Suprapubic skin (tissue), 4 donors: ENCODE data around the gene FAM89B. TPM values are rescaled to one million over a fixed set of nuclear protein-coding genes. Genes with fewer than 3 reads are reported as not detected.
A peak's percentile ranks its signal among the peaks of the same experiment; 100 is the strongest.

ENCODE experiments used
- DNase-seq, 2 donors: peaks; one replicate each; pipeline ENCODE4 v3.0.0-alpha.2; 2019; ENCODE audit warnings: low spot score in 2 of 2
- H3K27ac ChIP-seq: fragments of 200-600 bp; sonication (generic); one replicate; pipeline ENCODE4 v1.5.1; 2019
- H3K27me3 ChIP-seq: fragments of 200-600 bp; sonication (generic); one replicate; pipeline ENCODE4 v1.5.1; 2019
- H3K36me3 ChIP-seq: fragments of 200-600 bp; sonication (generic); one replicate; pipeline ENCODE4 v1.5.1; 2019
- H3K4me1 ChIP-seq: fragments of 200-600 bp; sonication (generic); one replicate; pipeline ENCODE4 v1.5.1; 2019
- H3K4me3 ChIP-seq: fragments of 200-600 bp; sonication (generic); one replicate; pipeline ENCODE4 v1.5.1; 2019; ENCODE audit warnings: mild to moderate bottlenecking
- H3K9me3 ChIP-seq: fragments of 200-600 bp; sonication (generic); one replicate; pipeline ENCODE4 v1.5.1; 2019
- EP300 ChIP-seq: sonication (generic); formaldehyde crosslinking; IDR thresholded peaks from one replicate; pipeline ENCODE4 v1.6.1; 2017; ENCODE audit warnings: antibody characterized with exemption
- POLR2A ChIP-seq, 2 donors: fragments of 450-650 bp; IDR thresholded peaks; one replicate each; pipeline ENCODE4 v1.6.1; 2017; ENCODE audit warnings: antibody characterized with exemption in 2 of 2, mild to moderate bottlenecking in 2 of 2, moderate library complexity in 2 of 2
- POLR2AphosphoS5 ChIP-seq, 3 donors: sonication (generic); formaldehyde crosslinking; IDR thresholded peaks; one replicate each; pipeline ENCODE4 v1.6.1; 2017; ENCODE audit warnings: antibody characterized with exemption in 3 of 3
- WGBS: methylation state at CpG from one replicate; pipeline ENCODE4 v1.1.5; 2018; 5-methylcytosine and 5-hydroxymethylcytosine counted together
- total RNA-seq, 4 donors: library from RNA; depleted of rRNA; stranded (reverse); fragments of >200 nt; gene quantifications; one replicate each; pipeline ENCODE4 v1.1.0, GENCODE V29; 2016
- TF ChIP-seq, protein P1 (sequence below), 2 donors: fragments of 200-600 bp in 1 of 2; fragments of 450-650 bp in 1 of 2; sonication (generic) in 1 of 2; IDR thresholded peaks; one replicate each; pipeline ENCODE4 v1.5.1; 2016 to 2019; ENCODE audit warnings: antibody characterized with exemption in 2 of 2, mild to moderate bottlenecking in 1 of 2, moderate library complexity in 1 of 2

FAM89B gene
- total RNA-seq, 4 donors from 2014 or later = 45.2 to 103 (median 72.0) TPM

DNA sequence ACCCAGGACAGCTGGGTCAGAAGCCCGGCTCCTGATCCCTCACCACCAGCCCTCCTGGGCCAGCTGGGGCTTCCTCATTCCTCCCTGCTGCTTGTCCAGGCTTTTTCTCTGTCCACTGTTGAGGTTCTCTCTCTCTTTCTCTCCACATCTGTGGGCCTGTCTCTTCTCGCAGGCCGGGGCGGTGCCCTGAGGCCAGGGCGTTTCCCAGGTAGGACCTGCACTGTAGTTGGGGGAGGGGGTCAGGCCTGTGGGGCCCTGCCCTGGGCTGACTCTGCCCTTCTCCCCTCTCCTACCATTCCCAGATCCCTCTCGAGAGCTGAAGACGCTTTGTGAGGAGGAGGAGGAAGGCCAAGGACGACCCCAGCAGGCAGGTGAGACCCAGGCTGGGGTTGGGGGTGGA, 8.4 kb downstream of the FAM89B start:
- Histone ChIP-seq H3K27ac (no peak overlapping the region), H3K4me3 (no peak overlapping the region), H3K27me3 (no peaks in the 10 kb centered on the region), H3K4me1 (peaks cover 45% of the 10 kb centered on the region), H3K9me3 (no peaks in the 10 kb centered on the region), H3K36me3 (peaks cover 30% of the 10 kb centered on the region)
- 71% methylated on average over 7 of the region's 8 CpGs for WGBS
- TF ChIP-seq, protein P1, sequence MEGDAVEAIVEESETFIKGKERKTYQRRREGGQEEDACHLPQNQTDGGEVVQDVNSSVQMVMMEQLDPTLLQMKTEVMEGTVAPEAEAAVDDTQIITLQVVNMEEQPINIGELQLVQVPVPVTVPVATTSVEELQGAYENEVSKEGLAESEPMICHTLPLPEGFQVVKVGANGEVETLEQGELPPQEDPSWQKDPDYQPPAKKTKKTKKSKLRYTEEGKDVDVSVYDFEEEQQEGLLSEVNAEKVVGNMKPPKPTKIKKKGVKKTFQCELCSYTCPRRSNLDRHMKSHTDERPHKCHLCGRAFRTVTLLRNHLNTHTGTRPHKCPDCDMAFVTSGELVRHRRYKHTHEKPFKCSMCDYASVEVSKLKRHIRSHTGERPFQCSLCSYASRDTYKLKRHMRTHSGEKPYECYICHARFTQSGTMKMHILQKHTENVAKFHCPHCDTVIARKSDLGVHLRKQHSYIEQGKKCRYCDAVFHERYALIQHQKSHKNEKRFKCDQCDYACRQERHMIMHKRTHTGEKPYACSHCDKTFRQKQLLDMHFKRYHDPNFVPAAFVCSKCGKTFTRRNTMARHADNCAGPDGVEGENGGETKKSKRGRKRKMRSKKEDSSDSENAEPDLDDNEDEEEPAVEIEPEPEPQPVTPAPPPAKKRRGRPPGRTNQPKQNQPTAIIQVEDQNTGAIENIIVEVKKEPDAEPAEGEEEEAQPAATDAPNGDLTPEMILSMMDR (IDR thresholded peaks at IDR 0.05) = no peak
- TF ChIP-seq POLR2A (IDR thresholded peaks at IDR 0.05) = no peak
- no peak for TF ChIP-seq EP300
- no peak for TF ChIP-seq POLR2AphosphoS5 (IDR thresholded peaks at IDR 0.05)
- no peak for DNase-seq

DNA sequence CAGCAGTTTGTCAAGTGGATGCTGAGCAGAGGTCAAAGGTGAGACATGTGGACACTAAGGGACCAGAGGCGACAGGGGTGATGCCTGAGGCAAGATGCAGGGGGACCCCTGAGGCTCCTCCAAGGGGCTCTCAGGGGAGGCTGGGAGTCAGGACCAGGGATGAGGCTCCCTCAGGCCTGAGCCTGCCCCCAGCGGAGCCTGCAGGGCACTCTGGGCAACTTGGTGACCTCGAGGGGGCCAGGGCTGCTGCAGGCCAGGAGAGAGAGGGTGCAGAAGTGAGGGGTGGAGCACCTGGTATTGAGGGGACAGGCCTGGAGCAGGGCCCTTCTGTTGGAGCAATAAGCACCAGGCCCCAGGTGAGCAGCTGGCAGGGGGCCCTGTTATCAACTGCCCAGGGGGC, 9.6 kb downstream of the FAM89B start:
- peaks cover 33% of the 10 kb centered on the region for H3K36me3 ChIP-seq
- WGBS = 100% methylated on average over 1 of the region's 3 CpGs
- H3K27ac ChIP-seq = no peak overlapping the region
- TF ChIP-seq, protein P1 (IDR thresholded peaks at IDR 0.05) = no peak
- TF ChIP-seq POLR2AphosphoS5 (IDR thresholded peaks at IDR 0.05) (no peak), POLR2A (IDR thresholded peaks at IDR 0.05) (no peak), EP300 (no peak)
- H3K4me3 ChIP-seq = no peak overlapping the region
- H3K27me3 ChIP-seq = no peaks in the 10 kb centered on the region
- H3K9me3 ChIP-seq = no peaks in the 10 kb centered on the region
- no peak for DNase-seq
- H3K4me1 ChIP-seq = peaks cover 41% of the 10 kb centered on the region

GRCh38 chr11:65583589-65583988, 11.3 kb downstream of the FAM89B start:
- Histone ChIP-seq H3K9me3 (no peaks in the 10 kb centered on the region), H3K27me3 (no peaks in the 10 kb centered on the region), H3K27ac (no peak overlapping the region), H3K36me3 (peaks cover 33% of the 10 kb centered on the region), H3K4me3 (no peak overlapping the region), H3K4me1 (peaks cover 41% of the 10 kb centered on the region)
- TF ChIP-seq, protein P1 (IDR thresholded peaks at IDR 0.05) = no peak
- TF ChIP-seq POLR2AphosphoS5 (IDR thresholded peaks at IDR 0.05) = no peak
- 95% methylated on average over 6 of the region's 10 CpGs for WGBS
- no peak for DNase-seq

DNA sequence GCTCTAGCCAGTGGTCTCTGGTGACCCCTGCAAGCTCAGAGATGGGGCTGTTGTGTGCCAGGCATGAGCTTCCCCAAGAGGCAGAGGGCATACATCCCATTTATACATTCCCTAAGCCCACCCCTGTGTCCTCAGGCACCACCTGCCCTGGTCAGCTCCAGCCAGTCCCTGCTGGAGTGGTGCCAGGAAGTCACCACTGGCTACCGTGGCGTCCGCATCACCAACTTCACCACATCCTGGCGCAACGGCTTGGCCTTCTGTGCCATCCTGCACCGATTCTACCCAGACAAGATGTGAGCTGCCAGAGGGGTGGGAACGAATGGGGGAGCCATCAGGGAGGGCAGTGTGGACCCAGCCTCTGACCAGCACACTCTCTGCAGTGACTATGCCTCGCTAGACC, 11.8 kb downstream of the FAM89B start:
- Histone ChIP-seq H3K27ac (no peak overlapping the region), H3K9me3 (no peaks in the 10 kb centered on the region), H3K27me3 (no peaks in the 10 kb centered on the region), H3K36me3 (peaks cover 29% of the 10 kb centered on the region), H3K4me1 (peaks cover 45% of the 10 kb centered on the region), H3K4me3 (no peak overlapping the region)
- DNase-seq = no peak
- TF ChIP-seq, protein P1 (IDR thresholded peaks at IDR 0.05) = no peak
- 77% methylated on average over 5 of the region's 8 CpGs for WGBS

GRCh38 chr11:65584723-65585171, 12.4 kb downstream of the FAM89B start:
- no peak for DNase-seq
- Histone ChIP-seq H3K36me3 (peaks cover 23% of the 10 kb centered on the region), H3K9me3 (no peaks in the 10 kb centered on the region), H3K27me3 (no peaks in the 10 kb centered on the region), H3K4me3 (peak overlapping the region; percentile 19), H3K27ac (no peak overlapping the region), H3K4me1 (peaks cover 49% of the 10 kb centered on the region)
- WGBS = 82% methylated on average over 33 of the region's 46 CpGs
- no peak for TF ChIP-seq POLR2A (IDR thresholded peaks at IDR 0.05)
- TF ChIP-seq, protein P1 (IDR thresholded peaks at IDR 0.05) = no peak
